ENCODE results near the gene PPARA.
A peak's percentile ranks its signal among the peaks of the same experiment; 100 is the strongest.

Gene PPARA

GRCh38 chr22:46289244-46289891 lies 139.0 kb downstream of the PPARA start:
- ChIA-PET CTCF (no interaction called here), POLR2A (ENCODE audit: low non-redundant PET) (no interaction called here)
- no peak for DNase-seq (ENCODE audit: low spot score)
- TF ChIP-seq CTCF (conservative IDR thresholded peaks at IDR 0.05; ENCODE audit: low read depth) = no peak
- no peak overlapping the region for H3K27ac ChIP-seq

GRCh38 chr22:46290121-46290842 lies 140.0 kb downstream of the PPARA start:
- H3K27ac ChIP-seq = no peak overlapping the region
- ChIA-PET POLR2A (ENCODE audit: low non-redundant PET) (no interaction called here), CTCF (no interaction called here)
- no peak for TF ChIP-seq CTCF (conservative IDR thresholded peaks at IDR 0.05; ENCODE audit: low read depth)
- DNase-seq (ENCODE audit: low spot score) = no peak

GRCh38 chr22:46290843-46291785 lies 140.8 kb downstream of the PPARA start:
- CTCF ChIA-PET = interaction anchor here (0.6 kb wide), 1 partner anchor 265 kb away, joined by 4 read pairs; no protein-coding TSS in a partner anchor

GRCh38 chr22:46292173-46292572 lies 141.8 kb downstream of the PPARA start:
- ChIA-PET POLR2A (ENCODE audit: low non-redundant PET) (no interaction called here), CTCF (no interaction called here)
- DNase-seq (ENCODE audit: low spot score) = no peak
- TF ChIP-seq CTCF (conservative IDR thresholded peaks at IDR 0.05; ENCODE audit: low read depth) = no peak
- no peak overlapping the region for H3K27ac ChIP-seq

More at GRCh38 chr22:46290843-46291785, 140.8 kb downstream of the PPARA start:
- no peak for TF ChIP-seq CTCF (conservative IDR thresholded peaks at IDR 0.05; ENCODE audit: low read depth)
- DNase-seq (ENCODE audit: low spot score) = no peak
- H3K27ac ChIP-seq = no peak overlapping the region
- POLR2A ChIA-PET (ENCODE audit: low non-redundant PET) = no interaction called here

- peak overlapping the region; percentile 45 for H3K27ac ChIP-seq
- DNase-seq (ENCODE audit: low spot score) = no peak
- no peak for TF ChIP-seq CTCF (conservative IDR thresholded peaks at IDR 0.05; ENCODE audit: low read depth)
- POLR2A ChIA-PET (ENCODE audit: low non-redundant PET) = no interaction called here
- CTCF ChIA-PET = no interaction called here
Observed at GRCh38 chr22:46292732-46293131, 142.4 kb downstream of the PPARA start.
